ENCODE results near the gene INSM1.

INSM1 gene

GRCh38 chr20:20401991-20402390 is 34.1 kb downstream of the INSM1 start:
- DNase-seq (ENCODE audit: low read depth) = no peak
- no peak overlapping the region for H3K4me3 ChIP-seq (replicated peaks; ENCODE audit: low read depth, low read length)
- no peak for TF ChIP-seq CTCF (IDR thresholded peaks at IDR 0.05; ENCODE audit: low read length, missing control alignments)

- no peak for DNase-seq (ENCODE audit: low read depth)
- no peak for TF ChIP-seq CTCF (IDR thresholded peaks at IDR 0.05; ENCODE audit: low read length, missing control alignments)
- H3K4me3 ChIP-seq (replicated peaks; ENCODE audit: low read depth, low read length) = no peak overlapping the region
These were observed 36.7 kb downstream of the INSM1 start for GRCh38 chr20:20404633-20405032.

- DNase-seq (ENCODE audit: low read depth) = no peak
- no peak overlapping the region for H3K4me3 ChIP-seq (replicated peaks; ENCODE audit: low read depth, low read length)
- no peak for TF ChIP-seq CTCF (IDR thresholded peaks at IDR 0.05; ENCODE audit: low read length, missing control alignments)
These were observed 37.7 kb downstream of the INSM1 start for GRCh38 chr20:20405623-20406022.

GRCh38 chr20:20406306-20406705 is 38.4 kb downstream of the INSM1 start:
- H3K4me3 ChIP-seq (replicated peaks; ENCODE audit: low read depth, low read length) = no peak overlapping the region
- TF ChIP-seq CTCF (IDR thresholded peaks at IDR 0.05; ENCODE audit: low read length, missing control alignments) = no peak
- DNase-seq (ENCODE audit: low read depth) = no peak

GRCh38 chr20:20407891-20408805 is 40.2 kb downstream of the INSM1 start:
- no peak overlapping the region for H3K4me3 ChIP-seq (replicated peaks; ENCODE audit: low read depth, low read length)
- peak; percentile 27 for TF ChIP-seq CTCF (IDR thresholded peaks at IDR 0.05; ENCODE audit: low read length, missing control alignments)
- DNase-seq (ENCODE audit: low read depth) = peak; percentile 9

GRCh38 chr20:20409331-20409730 is 41.4 kb downstream of the INSM1 start:
- no peak for TF ChIP-seq CTCF (IDR thresholded peaks at IDR 0.05; ENCODE audit: low read length, missing control alignments)
- no peak for DNase-seq (ENCODE audit: low read depth)
- no peak overlapping the region for H3K4me3 ChIP-seq (replicated peaks; ENCODE audit: low read depth, low read length)

GRCh38 chr20:20410678-20411077 is 42.8 kb downstream of the INSM1 start:
- TF ChIP-seq CTCF (IDR thresholded peaks at IDR 0.05; ENCODE audit: low read length, missing control alignments) = no peak
- DNase-seq (ENCODE audit: low read depth) = peak; percentile 24
- H3K4me3 ChIP-seq (replicated peaks; ENCODE audit: low read depth, low read length) = no peak overlapping the region
